Upper lobe of left lung (tissue), 6 donors: ENCODE measurements around the gene MYOM1. TPM values are rescaled to one million over a fixed set of nuclear protein-coding genes. Genes with fewer than 3 reads are reported as not detected.
"Not testable (repeated sequence)": the region's sequence is repeated elsewhere in the genome, so short reads cannot be mapped to it uniquely, and the experiment has no call there.

Experiments used
- ATAC-seq, 2 donors: fragments of 200-7000 bp; cut with Tn5 transposase; one replicate each; pipeline ENCODE4 v1.9.1; 2022; ENCODE audit warnings: mild to moderate bottlenecking in 2 of 2, moderate library complexity in 2 of 2; ENCODE audit not compliant: low FRiP score in 2 of 2
- DNase-seq, 2 donors: peaks; one replicate each; pipeline ENCODE4 v3.0.0-alpha.2; 2019 to 2020
- H3K27ac ChIP-seq, 4 donors: fragments of 200-600 bp; sonication (generic); one replicate each; pipeline ENCODE4 v1.5.1; 2016 to 2019
- H3K27me3 ChIP-seq, 4 donors: fragments of 200-600 bp; sonication (generic); one replicate each; pipeline ENCODE4 v1.5.1; 2017 to 2019
- H3K36me3 ChIP-seq, 4 donors: fragments of 200-600 bp; sonication (generic); one replicate each; pipeline ENCODE4 v1.5.1; 2016 to 2019
- H3K4me1 ChIP-seq, 4 donors: fragments of 200-600 bp; sonication (generic); one replicate each; pipeline ENCODE4 v1.5.1; 2018 to 2019
- H3K4me3 ChIP-seq, 4 donors: fragments of 200-600 bp; sonication (generic); one replicate each; pipeline ENCODE4 v1.5.1; 2017 to 2019; ENCODE audit warnings: mild to moderate bottlenecking in 2 of 4, moderate library complexity in 1 of 4
- H3K9me3 ChIP-seq, 4 donors: fragments of 200-600 bp; sonication (generic); one replicate each; pipeline ENCODE4 v1.5.1; 2018 to 2019
- CTCF ChIP-seq, 6 experiments: fragments of 450-650 bp in 4 of 6; fragments of 200-600 bp in 2 of 6; sonication (generic) in 2 of 6; IDR thresholded peaks; one replicate each; pipeline ENCODE4 v1.5.1; 2016 to 2019; ENCODE audit warnings: antibody characterized with exemption in 6 of 6
- EP300 ChIP-seq, 4 donors: sonication (generic); formaldehyde crosslinking; IDR thresholded peaks; one replicate each; pipeline ENCODE4 v1.5.1; 2017; ENCODE audit warnings: antibody characterized with exemption in 4 of 4, control low read depth in 2 of 4
- POLR2A ChIP-seq, 4 donors: fragments of 450-650 bp; IDR thresholded peaks; one replicate each; pipeline ENCODE4 v1.5.1; 2016 to 2017; ENCODE audit warnings: antibody characterized with exemption in 4 of 4, mild to moderate bottlenecking in 2 of 4
- POLR2AphosphoS5 ChIP-seq, 2 donors: sonication (generic); formaldehyde crosslinking; IDR thresholded peaks; one replicate each; pipeline ENCODE4 v1.5.1; 2017; ENCODE audit warnings: antibody characterized with exemption in 2 of 2
- WGBS, 2 donors: methylation state at CpG; one replicate each; pipeline ENCODE4 v1.1.5; 2017 to 2018; 5-methylcytosine and 5-hydroxymethylcytosine counted together
- total RNA-seq, 6 donors: library from RNA; depleted of rRNA in 4 of 6; stranded (reverse); fragments of >200 nt in 4 of 6; gene quantifications; one replicate each; pipeline versions ENCODE4 v1.1.0 to v1.2.1, GENCODE V29; 2016 to 2021
- donor health status: DM: no; HTN: no; CAD: no; lungs with moderate emphysema.
- donor health status: DM: no; HTN: yes; CAD: no; lungs with severe emphysema.

The MYOM1 gene
- total RNA-seq, 6 donors from 2014 or later = 0.76 to 11.2 (median 2.2) TPM

- 88 to 92% methylated on average over 4 of the region's 4 CpGs for WGBS, 2 donors
- no peak overlapping the region for H3K4me3 ChIP-seq
- H3K27ac ChIP-seq = no peak overlapping the region
- ATAC-seq = no peak
- no peak for DNase-seq
- H3K9me3 ChIP-seq = no peaks in the 10 kb centered on the region
- TF ChIP-seq POLR2A (IDR thresholded peaks at IDR 0.05) = no peak
- TF ChIP-seq CTCF (IDR thresholded peaks at IDR 0.05) = no peak
- TF ChIP-seq POLR2AphosphoS5 (IDR thresholded peaks at IDR 0.05) = no peak
- TF ChIP-seq EP300 (IDR thresholded peaks at IDR 0.05) = no peak
- H3K27me3 ChIP-seq = no peaks in the 10 kb centered on the region
- no peaks in the 10 kb centered on the region for H3K4me1 ChIP-seq
- H3K36me3 ChIP-seq = no peaks in the 10 kb centered on the region
Measured at GRCh38 chr18:3079653-3080052, 140.1 kb downstream of the MYOM1 start.

- Histone ChIP-seq H3K9me3 (no peaks in the 10 kb centered on the region), H3K36me3 (no peaks in the 10 kb centered on the region), H3K27ac (no peak overlapping the region), H3K4me3 (no peak overlapping the region), H3K27me3 (no peaks in the 10 kb centered on the region), H3K4me1 (no peaks in the 10 kb centered on the region)
- no peak for TF ChIP-seq POLR2A (IDR thresholded peaks at IDR 0.05)
- no peak for TF ChIP-seq POLR2AphosphoS5 (IDR thresholded peaks at IDR 0.05)
- no peak for TF ChIP-seq EP300 (IDR thresholded peaks at IDR 0.05)
- TF ChIP-seq CTCF (IDR thresholded peaks at IDR 0.05) = no peak
- DNase-seq (no peak), ATAC-seq (no peak)
- 72 to 73% methylated on average over 9 of the region's 9 CpGs for WGBS, 2 donors
Measured at GRCh38 chr18:3075491-3075890, 144.3 kb downstream of the MYOM1 start.

GRCh38 chr18:3074087-3074486, 145.7 kb downstream of the MYOM1 start:
- no peaks in the 10 kb centered on the region for H3K36me3 ChIP-seq
- ATAC-seq (peak; percentile 67 to 68), DNase-seq (peak in 1 of 2 donors; percentile 29)
- no peaks in the 10 kb centered on the region for H3K4me1 ChIP-seq
- H3K4me3 ChIP-seq = no peak overlapping the region
- H3K9me3 ChIP-seq = no peaks in the 10 kb centered on the region
- TF ChIP-seq EP300 (IDR thresholded peaks at IDR 0.05) (no peak), CTCF (IDR thresholded peaks at IDR 0.05) (no peak)
- no peak overlapping the region for H3K27ac ChIP-seq
- no peaks in the 10 kb centered on the region for H3K27me3 ChIP-seq

- ATAC-seq = not testable (repeated sequence)
Measured at GRCh38 chr18:3073353-3073752, 146.4 kb downstream of the MYOM1 start.

GRCh38 chr18:3071676-3072075, 148.1 kb downstream of the MYOM1 start:
- H3K36me3 ChIP-seq = no peaks in the 10 kb centered on the region
- TF ChIP-seq EP300 (IDR thresholded peaks at IDR 0.05) (no peak), POLR2A (IDR thresholded peaks at IDR 0.05) (no peak), CTCF (IDR thresholded peaks at IDR 0.05) (no peak), POLR2AphosphoS5 (IDR thresholded peaks at IDR 0.05) (no peak)
- H3K27me3 ChIP-seq = no peaks in the 10 kb centered on the region
- ATAC-seq (no peak), DNase-seq (no peak)
- H3K4me1 ChIP-seq = no peaks in the 10 kb centered on the region
- H3K27ac ChIP-seq = no peak overlapping the region
- WGBS, 2 donors = 93 to 97% methylated on average over 5 of the region's 5 CpGs
- no peaks in the 10 kb centered on the region for H3K9me3 ChIP-seq
- no peak overlapping the region for H3K4me3 ChIP-seq

More at GRCh38 chr18:3073353-3073752, 146.4 kb downstream of the MYOM1 start:
- WGBS, 2 donors = 91 to 93% methylated on average over 3 of the region's 3 CpGs
- not testable (repeated sequence) for H3K27ac ChIP-seq, H3K4me3 ChIP-seq, H3K27me3 ChIP-seq, H3K9me3 ChIP-seq, H3K4me1 ChIP-seq, DNase-seq, H3K36me3 ChIP-seq
